ENCODE measurements around the gene RABGEF1.
"Not testable (repeated sequence)": the region's sequence is repeated elsewhere in the genome, so short reads cannot be mapped to it uniquely, and the experiment has no call there.

Gene RABGEF1

DNA sequence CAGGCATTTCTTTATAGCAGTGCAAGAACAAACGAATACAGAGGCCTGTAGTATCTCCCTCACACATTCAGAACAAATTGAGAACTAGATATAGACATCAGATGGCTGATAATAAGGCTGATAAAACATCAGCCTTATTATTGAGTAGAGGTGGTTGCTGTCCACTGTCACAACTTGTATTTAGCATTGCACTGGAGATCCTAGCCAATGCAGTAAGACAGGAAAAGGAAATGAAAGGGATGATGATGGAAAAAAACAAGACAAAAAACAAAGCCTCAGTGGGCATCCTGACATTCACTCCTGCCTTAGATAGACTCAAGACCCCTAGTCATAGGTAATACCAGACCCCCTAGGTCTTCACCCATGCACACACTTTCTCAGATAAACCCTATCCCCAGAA is 4.7 kb upstream of the RABGEF1 start:
- no peak for DNase-seq (ENCODE audit: low read depth in 2 of 2)

DNA sequence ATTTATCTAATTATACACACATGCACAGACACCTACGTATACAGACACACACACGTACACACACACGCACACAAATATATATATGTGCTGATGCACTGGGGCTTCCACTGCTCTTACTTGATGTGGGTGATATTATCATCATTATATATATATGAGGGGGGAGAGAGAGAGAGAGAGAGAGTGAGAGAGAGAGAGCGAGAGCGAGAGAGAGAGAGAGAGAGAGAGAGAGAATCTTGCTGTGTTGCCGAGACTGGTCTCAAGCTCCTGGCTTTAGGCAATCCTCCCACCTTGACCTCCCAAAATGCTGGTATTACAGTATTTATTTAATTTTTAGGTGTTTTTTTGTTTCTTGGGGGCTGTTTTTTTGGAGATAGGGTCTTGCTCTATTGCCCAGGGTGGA is 3.6 kb upstream of the RABGEF1 start:
- no peak for DNase-seq (ENCODE audit: low read depth in 2 of 2)

DNA sequence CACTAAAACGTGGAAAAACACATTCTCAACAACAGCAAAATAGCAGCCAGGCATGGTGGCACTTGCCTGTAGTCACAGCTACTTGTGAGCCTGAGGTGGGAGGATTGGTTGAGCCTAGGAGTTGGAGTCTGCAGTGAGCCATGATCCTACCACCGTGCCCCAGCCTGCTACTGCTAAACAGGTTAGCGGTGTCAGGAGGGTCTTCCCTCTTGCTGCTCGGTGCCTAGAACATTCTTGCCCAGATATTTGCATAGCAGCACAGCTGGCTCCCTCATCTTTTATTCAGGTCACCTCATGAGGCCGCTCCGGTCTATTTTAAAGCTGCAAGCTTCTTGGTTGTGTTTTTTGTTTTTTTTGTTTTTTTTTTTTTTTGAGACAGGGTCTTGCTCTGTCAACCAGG is 2.9 kb upstream of the RABGEF1 start:
- no peak for DNase-seq (ENCODE audit: low read depth in 2 of 2)

DNA sequence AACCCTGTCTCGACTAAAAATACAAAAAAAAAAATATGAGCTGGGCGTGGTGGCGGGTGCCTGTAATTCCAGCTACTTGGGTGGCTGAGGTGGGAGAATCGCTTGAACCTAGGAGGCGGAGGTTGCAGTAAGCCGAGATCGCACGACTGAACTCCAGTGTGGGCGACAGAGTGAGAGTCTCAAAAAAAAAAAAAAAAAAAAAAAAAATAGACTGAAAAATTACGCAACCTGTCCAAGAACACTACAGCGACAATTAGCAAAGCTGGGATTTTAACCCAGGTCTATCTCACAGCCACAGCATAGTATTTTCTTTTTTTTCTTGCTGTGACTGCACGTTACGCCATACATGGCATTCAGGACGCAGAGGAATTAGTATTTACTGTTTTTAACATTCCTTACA is 1.1 kb upstream of the RABGEF1 start:
- no peak for DNase-seq (ENCODE audit: low read depth in 2 of 2)

DNA sequence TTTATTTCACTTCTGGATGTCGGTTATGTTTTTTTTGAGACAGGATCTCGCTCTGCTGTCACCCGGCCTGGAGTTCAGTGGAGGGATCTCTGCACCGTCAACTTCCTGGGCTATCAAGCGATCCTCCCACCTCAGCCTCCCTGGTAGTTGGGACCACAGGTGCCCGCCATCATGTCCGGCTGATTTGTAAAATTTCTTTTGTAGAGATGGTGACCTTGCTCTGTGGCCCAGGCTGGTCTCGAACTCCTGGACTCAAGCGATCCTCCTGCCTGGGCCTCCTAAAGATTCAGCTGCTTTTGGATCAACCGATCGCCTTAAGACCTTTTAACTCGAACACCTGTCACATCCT is 606 bp upstream of the RABGEF1 start:
- DNase-seq (ENCODE audit: low read depth in 2 of 2) = peak in 1 of 2 donors; percentile 1

DNA sequence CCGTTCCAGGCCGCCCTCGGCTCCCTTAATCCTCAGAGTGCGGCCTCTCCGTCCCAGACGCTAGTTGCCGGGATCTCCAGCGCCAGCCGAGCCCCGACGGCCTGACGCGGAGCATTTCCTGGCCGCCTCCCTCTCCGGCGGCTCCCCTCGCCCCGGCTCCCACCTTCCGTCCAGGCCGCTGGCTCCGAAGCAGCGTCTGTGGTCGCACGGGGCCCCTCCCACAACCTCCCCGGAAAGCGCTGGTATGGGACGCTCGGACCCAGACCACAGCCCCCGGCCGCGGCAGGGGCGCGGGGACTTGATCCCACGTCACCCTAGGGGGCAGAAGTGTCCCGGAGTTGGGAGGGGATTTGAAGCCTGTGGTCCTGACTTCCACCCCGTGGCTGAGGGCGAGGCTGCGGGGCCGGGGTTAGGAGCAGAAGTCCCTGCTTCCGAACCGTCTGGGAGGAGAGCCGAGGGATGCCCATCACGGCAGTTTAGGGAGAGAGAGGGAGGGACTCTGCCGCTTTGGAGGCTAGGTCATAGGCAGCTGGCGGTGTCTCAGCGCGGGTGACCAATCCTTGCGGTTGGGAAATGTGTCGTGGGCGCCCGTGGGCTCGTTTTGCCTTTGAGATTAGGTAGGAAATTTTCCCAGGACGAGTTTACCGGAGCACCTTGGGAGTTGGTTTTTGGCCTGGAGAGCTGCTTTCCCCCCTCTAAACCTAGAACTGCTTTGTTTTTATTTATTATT is 612 bp downstream of the RABGEF1 start:
- DNase-seq (ENCODE audit: low read depth in 2 of 2) = peak in 1 of 2 donors; percentile 21

DNA sequence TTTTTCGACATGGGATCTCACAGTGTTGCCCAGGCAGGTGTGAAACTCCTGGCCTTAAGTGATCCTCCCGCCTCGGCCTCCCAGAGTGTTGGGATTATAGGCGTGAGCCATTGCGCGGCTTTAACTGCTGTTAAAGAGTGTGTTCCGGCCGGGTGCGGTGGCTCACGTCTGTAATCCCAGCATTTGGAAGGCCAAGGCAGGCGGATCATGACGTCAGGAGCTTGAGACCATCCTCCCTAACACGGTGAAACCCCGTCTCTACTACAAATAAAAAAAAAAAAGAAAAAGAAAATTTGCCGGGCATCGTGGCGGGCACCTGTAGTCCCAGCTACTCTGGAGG is 1.1 kb downstream of the RABGEF1 start:
- DNase-seq (ENCODE audit: low read depth in 2 of 2) = no peak

DNA sequence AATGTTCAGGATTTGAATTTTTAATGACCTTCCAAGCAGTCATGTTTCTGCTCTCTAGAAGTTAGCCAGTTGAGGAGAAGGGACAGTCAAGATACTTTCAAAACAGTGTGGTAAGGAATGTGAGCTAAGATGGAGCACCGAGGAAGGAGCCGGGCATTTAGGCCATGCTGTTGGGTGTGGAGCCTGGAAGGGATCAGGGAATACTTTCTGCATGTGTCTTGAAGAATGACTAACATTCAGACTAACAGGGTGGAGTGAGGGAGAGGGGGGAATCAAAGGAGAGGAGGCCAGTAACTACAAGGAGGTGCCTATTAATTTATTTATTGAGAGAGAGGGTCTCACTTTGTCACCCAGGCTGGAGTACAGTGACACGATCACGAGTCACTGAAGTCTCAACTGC is 1.8 kb downstream of the RABGEF1 start:
- DNase-seq (ENCODE audit: low read depth in 2 of 2) = not testable (repeated sequence)

DNA sequence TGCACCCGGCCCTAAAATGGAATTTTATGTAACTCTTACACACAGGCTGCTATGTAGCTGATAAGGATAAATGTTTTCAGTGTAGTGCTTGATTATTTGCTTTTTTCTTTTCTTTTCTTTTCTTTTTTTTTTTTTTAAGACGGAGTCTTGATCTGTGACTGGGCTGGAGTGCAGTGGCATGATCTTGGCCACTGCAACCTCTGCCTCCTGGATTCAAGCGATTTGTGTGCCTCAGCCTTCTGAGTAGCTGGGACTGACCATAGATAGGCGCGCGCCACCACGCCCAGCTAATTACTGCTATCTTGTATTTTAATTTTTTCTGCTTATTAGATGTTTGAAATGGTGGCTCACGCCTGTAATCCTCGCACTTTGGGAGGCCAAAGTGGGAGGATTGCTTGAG is 3.4 kb downstream of the RABGEF1 start:
- DNase-seq (ENCODE audit: low read depth in 2 of 2) = no peak

DNA sequence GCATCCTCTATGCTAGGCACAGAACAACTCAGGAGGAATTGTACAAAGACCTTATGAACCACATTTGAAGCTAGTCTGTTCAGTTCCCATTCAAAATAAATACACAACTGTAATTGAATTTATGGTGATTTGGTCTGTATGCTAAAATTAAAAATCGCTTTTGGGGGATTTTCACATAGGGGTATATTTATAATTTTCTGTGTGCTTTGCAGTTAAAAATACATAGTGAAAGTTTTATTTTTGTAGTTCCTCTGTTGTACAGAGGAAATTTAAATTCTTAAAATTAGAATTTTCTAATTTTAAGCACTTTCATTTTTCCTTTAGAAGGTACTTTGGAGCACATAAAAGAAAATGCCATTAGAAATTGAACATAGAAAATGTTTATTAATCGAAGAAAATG is 6.9 kb downstream of the RABGEF1 start:
- DNase-seq (ENCODE audit: low read depth in 2 of 2) = no peak

DNA sequence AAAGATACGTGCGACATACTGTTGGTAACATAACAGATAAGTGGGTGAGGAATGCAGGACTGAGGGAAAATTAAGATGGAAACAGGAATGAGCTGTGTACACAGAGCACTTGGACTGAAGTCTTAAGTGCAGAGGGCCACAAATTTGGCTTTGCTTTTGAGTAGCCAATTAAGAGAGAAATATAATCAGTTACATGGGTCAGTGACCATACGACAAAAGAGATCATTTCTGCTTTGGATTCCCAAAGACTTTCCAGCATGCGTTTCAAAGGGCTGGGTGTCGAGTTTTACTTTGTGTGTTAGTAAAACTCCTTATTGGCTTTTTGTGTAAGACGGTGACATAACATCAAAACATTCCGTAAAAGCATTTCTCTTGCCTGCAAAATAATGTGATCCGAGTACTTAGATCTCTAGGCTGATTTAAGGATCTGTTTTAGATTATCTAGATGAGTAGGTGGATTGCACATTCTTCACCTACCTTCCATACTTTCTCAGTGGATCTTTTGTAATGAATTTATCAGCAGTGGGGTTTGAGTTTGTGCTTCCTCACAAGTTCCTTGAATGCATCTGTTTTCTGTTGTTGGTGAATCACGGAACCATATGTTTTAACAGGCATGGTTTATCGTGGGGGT is 7.5 kb downstream of the RABGEF1 start:
- no peak for DNase-seq (ENCODE audit: low read depth in 2 of 2)

DNA sequence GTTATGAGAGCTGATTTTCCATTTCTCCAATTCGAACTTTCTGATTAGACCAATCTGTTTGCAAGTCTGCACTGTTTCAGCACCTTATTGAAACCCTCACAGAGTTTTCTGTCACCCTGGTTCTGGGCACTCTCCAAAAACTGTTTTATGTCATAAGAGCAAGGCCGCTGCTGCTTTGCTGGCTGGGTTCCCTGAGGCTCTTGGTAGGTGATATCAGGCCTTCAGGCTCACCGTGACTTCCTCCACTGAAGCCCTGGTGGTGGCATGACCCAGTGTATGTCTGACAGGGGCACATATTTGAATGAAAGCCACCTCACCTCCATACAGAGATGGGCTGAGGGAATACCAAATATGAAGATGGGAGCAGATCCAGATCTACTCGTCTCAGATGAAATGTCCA is 8.3 kb downstream of the RABGEF1 start:
- DNase-seq (ENCODE audit: low read depth in 2 of 2) = no peak

DNA sequence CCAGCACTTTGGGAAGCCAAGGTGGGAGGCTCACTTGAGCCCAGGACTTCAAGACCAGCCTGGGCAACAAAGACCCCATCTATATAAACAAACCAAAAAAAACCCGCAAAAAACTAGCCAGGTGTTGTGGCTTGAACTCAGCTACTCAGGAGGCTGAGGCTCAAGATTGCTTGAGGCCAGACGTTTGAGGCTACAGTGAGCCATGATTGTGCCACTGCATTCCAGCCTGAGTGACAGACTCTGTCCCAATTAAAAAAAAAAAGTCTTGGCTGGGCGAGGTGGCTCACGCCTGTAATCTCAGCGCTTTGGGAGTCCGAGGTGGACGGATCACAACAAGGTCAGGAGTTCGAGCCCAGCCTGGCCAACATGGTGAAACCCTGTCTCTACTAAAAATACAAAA is 11.4 kb downstream of the RABGEF1 start:
- no peak for DNase-seq (ENCODE audit: low read depth in 2 of 2)

DNA sequence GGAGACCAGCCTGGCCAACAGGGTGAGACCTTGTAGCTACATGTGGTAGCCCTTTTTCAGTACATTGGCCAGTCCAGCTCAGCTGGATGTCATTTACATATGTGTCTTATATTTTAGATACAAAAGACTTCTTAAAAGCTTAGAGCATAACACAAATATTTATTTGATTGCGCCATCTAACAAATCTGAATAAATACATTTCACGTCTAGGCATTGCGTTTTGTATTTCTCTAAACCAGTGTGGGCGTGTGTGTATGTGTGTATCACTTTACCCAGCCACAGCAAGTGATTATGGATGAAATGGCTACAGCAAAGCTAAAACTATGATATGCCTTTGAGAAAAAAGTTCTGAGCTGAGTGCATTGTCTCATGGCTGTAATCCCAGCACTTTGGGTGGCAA is 14.0 kb downstream of the RABGEF1 start:
- no peak for DNase-seq (ENCODE audit: low read depth in 2 of 2)

DNA sequence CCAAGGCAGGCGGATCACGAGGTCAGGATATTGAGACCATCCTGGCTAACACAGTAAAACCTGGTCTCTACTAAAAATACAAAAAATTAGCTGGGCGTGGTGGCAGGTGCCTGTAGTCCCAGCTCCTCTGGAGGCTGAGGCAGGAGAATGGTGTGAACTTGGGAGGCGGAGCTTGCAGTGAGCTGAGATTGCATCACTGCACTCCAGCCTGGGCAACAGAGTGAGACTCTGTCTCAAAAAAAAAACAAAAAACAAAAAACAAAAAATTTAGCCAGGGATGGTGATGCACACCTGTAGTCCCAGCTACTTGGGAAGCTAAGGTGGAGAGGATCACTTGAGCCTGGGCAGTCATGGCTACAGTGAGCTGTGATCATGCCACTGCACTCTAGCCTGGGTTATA is 14.5 kb downstream of the RABGEF1 start:
- DNase-seq (ENCODE audit: low read depth in 2 of 2) = not testable (repeated sequence)

DNA sequence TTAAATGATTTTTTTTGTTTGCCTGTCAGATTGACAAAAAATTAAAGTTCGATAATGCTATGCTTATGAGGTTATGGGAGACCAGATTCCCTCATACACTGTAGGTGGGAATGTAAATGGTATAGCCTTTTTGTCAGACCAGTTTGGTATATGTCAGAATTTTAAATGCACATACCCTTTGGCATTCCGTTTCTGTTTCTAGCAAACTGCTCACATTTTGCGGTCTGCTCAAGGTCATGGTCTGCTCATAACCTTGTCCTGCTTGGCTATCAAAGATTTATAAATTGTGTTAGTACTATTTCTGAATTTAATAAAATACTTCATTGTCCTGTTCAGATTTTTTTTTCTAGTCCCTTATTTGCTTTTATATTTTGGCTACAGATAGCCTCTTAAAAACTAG is 15.7 kb downstream of the RABGEF1 start:
- not testable (repeated sequence) for DNase-seq (ENCODE audit: low read depth in 2 of 2)

DNA sequence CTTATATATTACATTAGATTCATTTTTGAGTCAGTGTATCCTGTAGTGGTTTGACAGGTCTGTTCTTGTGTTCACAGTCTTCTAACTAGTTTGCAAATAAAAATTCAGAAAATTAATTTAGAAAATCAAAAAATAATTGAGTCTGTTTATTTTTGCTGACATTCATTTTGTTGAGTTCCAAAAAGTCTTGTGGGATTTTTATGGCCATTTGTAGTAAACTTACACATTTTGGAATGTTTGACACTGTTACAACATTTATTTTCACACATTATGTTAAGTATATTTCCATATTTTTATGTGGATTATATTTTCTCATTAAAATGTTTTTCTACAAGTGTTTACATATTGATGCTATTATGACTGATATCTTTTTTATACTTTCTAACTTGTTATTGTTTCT is 16.4 kb downstream of the RABGEF1 start:
- no peak for DNase-seq (ENCODE audit: low read depth in 2 of 2)

DNA sequence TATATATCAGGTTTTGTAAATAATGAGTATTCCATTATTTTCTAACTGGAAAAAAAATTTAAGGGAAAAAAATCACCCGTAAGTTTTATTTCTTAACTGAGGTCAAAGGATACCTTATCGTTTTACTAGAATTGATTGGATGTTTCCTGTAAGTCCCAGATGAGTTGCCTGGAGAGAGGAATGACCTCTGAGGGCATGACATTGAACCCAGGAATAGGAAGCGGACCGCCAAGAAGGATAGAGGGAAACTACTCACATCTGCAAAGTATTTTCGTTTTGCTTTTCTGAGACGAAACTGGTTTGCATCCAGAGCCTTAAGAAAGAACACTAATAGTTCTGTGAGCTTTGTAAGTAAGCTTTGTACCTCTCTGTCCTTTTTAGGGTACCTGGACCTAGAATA is 17.4 kb downstream of the RABGEF1 start:
- no peak for DNase-seq (ENCODE audit: low read depth in 2 of 2)

DNA sequence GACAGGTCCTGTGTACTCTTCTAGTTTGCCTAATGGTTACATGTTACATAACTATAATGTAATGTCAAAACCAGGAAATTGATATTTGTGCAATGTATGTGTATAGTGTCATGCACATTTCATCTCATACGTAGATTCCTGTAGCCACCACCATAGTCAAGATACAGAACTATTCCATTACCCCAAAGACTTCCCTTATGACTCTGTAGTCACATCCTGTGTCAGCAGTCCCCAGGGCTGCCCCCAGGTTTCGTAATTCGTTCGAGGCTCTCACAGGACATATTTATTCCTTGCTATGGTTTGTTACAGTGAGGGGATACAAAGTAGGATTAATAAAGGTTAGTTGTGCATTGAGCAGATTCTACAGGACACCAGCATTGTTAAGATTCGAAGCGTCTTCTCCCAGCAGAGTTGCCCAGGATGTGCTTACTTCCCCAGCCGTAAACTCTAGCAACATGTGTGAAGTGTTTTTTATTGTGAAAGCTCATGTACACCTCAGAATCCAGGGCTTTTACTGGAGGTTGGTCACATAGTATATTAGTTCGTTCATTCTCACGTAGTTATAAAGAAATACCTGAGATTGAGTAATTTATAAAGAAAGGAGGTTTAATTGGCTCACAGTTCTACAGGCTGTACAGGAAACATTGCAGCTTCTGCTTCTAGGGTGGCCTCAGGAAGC is 18.6 kb downstream of the RABGEF1 start:
- no peak for DNase-seq (ENCODE audit: low read depth in 2 of 2)

DNA sequence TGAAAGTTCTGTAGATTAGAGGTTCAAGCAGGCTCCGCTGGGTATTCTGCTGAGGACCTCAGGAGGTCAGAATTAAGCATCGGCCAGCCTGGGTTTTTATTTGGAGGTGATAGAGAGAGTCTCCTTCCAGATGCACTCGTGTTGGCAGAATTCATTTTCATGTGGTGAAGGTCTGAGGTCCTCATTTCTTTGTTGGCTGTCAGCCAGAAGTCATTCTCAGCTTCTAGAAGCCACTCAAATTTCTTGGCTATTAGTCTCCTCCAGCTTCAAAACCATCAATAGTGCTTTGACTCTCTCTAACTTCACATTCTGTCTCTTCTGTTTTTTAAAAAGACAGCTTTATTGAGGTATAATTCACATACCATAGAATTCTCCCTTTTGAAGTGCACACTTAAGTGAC is 22.6 kb downstream of the RABGEF1 start:
- DNase-seq (ENCODE audit: low read depth in 2 of 2) = not testable (repeated sequence)

DNA sequence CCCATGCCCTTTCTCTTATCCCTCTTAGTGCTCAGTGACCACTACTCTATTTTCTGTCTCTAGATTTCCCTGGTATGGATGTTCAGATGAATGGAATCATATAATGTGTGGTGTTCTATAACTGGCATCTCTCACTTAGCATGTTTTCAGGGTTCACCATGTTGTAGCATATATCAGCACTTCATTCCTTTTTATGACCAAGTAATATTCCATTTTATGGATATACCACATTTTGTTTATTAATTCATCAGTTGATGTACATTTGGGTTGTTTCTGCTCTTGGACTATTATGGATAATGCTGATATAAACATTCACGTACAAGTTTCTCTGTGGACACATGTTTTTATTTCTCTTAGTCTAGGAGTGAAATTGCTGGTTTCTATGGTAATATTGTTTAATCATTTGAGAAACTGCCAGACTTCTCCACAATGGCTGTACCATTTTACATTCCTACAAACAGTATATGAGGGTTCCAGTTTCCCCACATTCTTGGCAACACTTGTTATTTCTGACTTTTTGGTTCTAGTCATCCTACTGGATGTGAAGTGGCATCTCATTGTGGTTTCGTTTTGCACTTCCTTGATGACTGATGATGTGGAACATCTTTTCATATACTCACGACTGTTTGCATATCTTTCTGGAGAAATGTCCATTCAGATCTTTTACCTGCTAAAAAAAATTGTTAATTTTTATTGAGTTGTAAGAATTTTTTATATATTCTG is 23.3 kb downstream of the RABGEF1 start:
- DNase-seq (ENCODE audit: low read depth in 2 of 2) = not testable (repeated sequence)

DNA sequence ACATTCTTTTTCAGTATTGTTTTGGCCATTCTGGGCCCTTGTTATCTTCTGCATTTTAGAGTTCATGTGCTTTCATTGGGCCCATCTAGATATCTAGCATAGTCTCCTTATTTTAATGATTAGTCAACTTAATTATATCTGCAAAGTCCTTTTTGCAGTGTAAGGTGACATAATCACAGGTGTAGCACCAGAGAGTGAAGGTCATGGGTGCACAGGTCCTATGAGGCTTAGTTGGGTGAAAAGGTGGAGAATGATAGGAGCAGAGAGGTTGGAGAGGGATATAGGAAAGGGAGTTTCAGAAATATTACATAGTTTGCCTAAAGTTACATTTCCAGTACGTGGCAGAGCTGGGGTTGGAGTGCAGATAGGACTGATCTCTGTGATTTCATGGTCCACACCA is 24.4 kb downstream of the RABGEF1 start:
- not testable (repeated sequence) for DNase-seq (ENCODE audit: low read depth in 2 of 2)

Measured in activated CD4-positive, alpha-beta T cell treated with anti-CD3 and anti-CD28 coated beads for 24 hours (primary cell).